ENCODE measurements around the gene NUDT3.
A peak's percentile ranks its signal among the peaks of the same experiment; 100 is the strongest.
"Not testable (repeated sequence)": the region's sequence is repeated elsewhere in the genome, so short reads cannot be mapped to it uniquely, and the experiment has no call there.

Gene NUDT3

GRCh38 chr6:34247481-34248197 is 144.8 kb downstream of the NUDT3 start:
- DNase-seq, result no peak

GRCh38 chr6:34246563-34247391 is 145.7 kb downstream of the NUDT3 start:
- peak; percentile 64 for DNase-seq

- DNase-seq, result no peak
Observed at GRCh38 chr6:34246249-34246562, 146.3 kb downstream of the NUDT3 start.

GRCh38 chr6:34245761-34246140 is 146.7 kb downstream of the NUDT3 start:
- DNase-seq, result not testable (repeated sequence)

- not testable (repeated sequence) for DNase-seq
Observed at GRCh38 chr6:34245032-34245760, 147.3 kb downstream of the NUDT3 start.

- DNase-seq, result peak; percentile 80
Observed at GRCh38 chr6:34243901-34244884, 148.3 kb downstream of the NUDT3 start.

- no peak for DNase-seq
Observed at GRCh38 chr6:34243131-34243771, 149.2 kb downstream of the NUDT3 start.

GRCh38 chr6:34242252-34243130 is 150.0 kb downstream of the NUDT3 start:
- no peak for DNase-seq

- DNase-seq, result no peak
Observed at GRCh38 chr6:34241351-34242215, 150.9 kb downstream of the NUDT3 start.

GRCh38 chr6:34240329-34241248 is 151.9 kb downstream of the NUDT3 start:
- no peak for DNase-seq

- no peak for DNase-seq
Observed at GRCh38 chr6:34239893-34240292, 152.6 kb downstream of the NUDT3 start.

GRCh38 chr6:34239500-34239825 is 153.0 kb downstream of the NUDT3 start:
- no peak for DNase-seq

- no peak for DNase-seq
Observed at GRCh38 chr6:34238585-34239499, 153.6 kb downstream of the NUDT3 start.

- DNase-seq, result peak; percentile 77
Observed at GRCh38 chr6:34237722-34238584, 154.5 kb downstream of the NUDT3 start.

- DNase-seq, result peak; percentile 25
Observed at GRCh38 chr6:34237316-34237721, 155.2 kb downstream of the NUDT3 start.

GRCh38 chr6:34236443-34237315 is 155.8 kb downstream of the NUDT3 start, which contains the start of gene HMGA1:
Gene HMGA1, plus strand, starts transcription at chr6:34236873. Its CDS starts 3,908 bp downstream, at chr6:34240781.
- peak; percentile 90 for DNase-seq

All from stimulated activated CD4-positive, alpha-beta T cell treated with anti-CD3 and anti-CD28 coated beads, Interleukin-4, amount 100 ng/mL, for 24 hours (primary cell).